Keratinocyte (primary cell): Measurements from ENCODE around the gene CBY2. TPM values are rescaled to one million over a fixed set of nuclear protein-coding genes. Genes with fewer than 3 reads are reported as not detected.

Source experiments
- DNase-seq: peaks from one replicate; pipeline ENCODE4 v3.0.0-alpha.2; 2011; ENCODE audit warnings: low read depth, missing footprints, low spot score
- FAIRE-seq: peaks from 2 replicates; lab custom pipeline; 2011; peaks lifted over from hg19 to GRCh38; lab: Jason Lieb, UNC
- H2AFZ ChIP-seq: 2 replicates; pipeline ENCODE4 v1.6.0; 2012; ENCODE audit warnings: low read length, control low read depth, inconsistent platforms; ENCODE audit not compliant: control insufficient read depth
- H3K27ac ChIP-seq: 2 replicates; pipeline ENCODE4 v1.5.1; 2011; ENCODE audit warnings: low read length; ENCODE audit not compliant: control insufficient read depth, insufficient read depth
- H3K27me3 ChIP-seq: 3 replicates; pipeline ENCODE4 v1.6.0; 2011; ENCODE audit warnings: low read length; ENCODE audit not compliant: control insufficient read depth, insufficient read depth; ENCODE audit errors: extremely low read depth
- H3K36me3 ChIP-seq, 2 experiments: 2 replicates in 1 of 2; 3 replicates in 1 of 2; pipeline ENCODE4 v1.5.1; 2011; ENCODE audit warnings: low read length in 2 of 2, mild to moderate bottlenecking in 1 of 2; ENCODE audit not compliant: control insufficient read depth in 2 of 2, insufficient read depth in 2 of 2; ENCODE audit errors: extremely low read depth in 1 of 2
- H3K4me1 ChIP-seq: 3 replicates; pipeline ENCODE4 v1.5.1; 2011; ENCODE audit warnings: low read length; ENCODE audit not compliant: control insufficient read depth, insufficient read depth; ENCODE audit errors: extremely low read depth
- H3K4me2 ChIP-seq: 3 replicates; pipeline ENCODE4 v1.6.0; 2011; ENCODE audit warnings: low read depth, low read length; ENCODE audit not compliant: control insufficient read depth, insufficient read depth; ENCODE audit errors: extremely low read depth
- H3K4me3 ChIP-seq, 3 experiments: fragments of 200-600 bp in 1 of 3; sonication (generic) in 1 of 3; 2 replicates in 2 of 3; 3 replicates in 1 of 3; pipeline ENCODE4 v1.5.1; 2011 to 2016; ENCODE audit warnings: low read length in 3 of 3, mild to moderate bottlenecking in 3 of 3, control low read depth in 2 of 3, inconsistent platforms in 1 of 3, low read depth in 1 of 3, mixed read lengths in 1 of 3, mixed run types in 1 of 3, moderate library complexity in 1 of 3; ENCODE audit not compliant: control insufficient read depth in 2 of 3, insufficient read depth in 2 of 3; ENCODE audit errors: extremely low read depth in 1 of 3
- H3K79me2 ChIP-seq: 2 replicates; pipeline ENCODE4 v1.6.0; 2012; ENCODE audit warnings: low read length; ENCODE audit not compliant: control insufficient read depth, insufficient read depth
- H3K9ac ChIP-seq: 3 replicates; pipeline ENCODE4 v1.6.0; 2011; ENCODE audit warnings: low read length; ENCODE audit not compliant: control insufficient read depth, insufficient read depth; ENCODE audit errors: extremely low read depth
- H3K9me1 ChIP-seq: 3 replicates; pipeline ENCODE4 v1.6.0; 2011; ENCODE audit warnings: low read length; ENCODE audit not compliant: control insufficient read depth, insufficient read depth; ENCODE audit errors: extremely low read depth
- H3K9me3 ChIP-seq: 2 replicates; pipeline ENCODE4 v1.5.1; 2012; ENCODE audit warnings: low read depth, low read length; ENCODE audit not compliant: control insufficient read depth
- H4K20me1 ChIP-seq: 3 replicates; pipeline ENCODE4 v1.6.0; 2011; ENCODE audit warnings: low read length; ENCODE audit not compliant: control insufficient read depth, insufficient read depth; ENCODE audit errors: extremely low read depth
- CTCF ChIP-seq, 3 experiments: IDR thresholded peaks in 1 of 3; conservative IDR thresholded peaks in 1 of 3; optimal IDR thresholded peaks in 1 of 3; 2 replicates in 2 of 3; 3 replicates in 1 of 3; pipeline versions ENCODE3 to v1.5.1; 2011; ENCODE audit warnings: low read length in 3 of 3, mild to moderate bottlenecking in 3 of 3, moderate library complexity in 2 of 3, control low read depth in 1 of 3, inconsistent platforms in 1 of 3; ENCODE audit not compliant: insufficient read depth in 2 of 3; ENCODE audit errors: extremely low read depth in 1 of 3
- EZH2 ChIP-seq: IDR thresholded peaks from one replicate; pipeline ENCODE4 v1.6.1; 2012; ENCODE audit warnings: inconsistent platforms, mild to moderate bottlenecking, low read length, moderate library complexity
- dilution Hi-C: fragments of 300-500 bp; cut with MboI; formaldehyde crosslinking; loops from one replicate; pipeline ENCODE4 v1.7.0; 2020; ENCODE audit warnings: low sequenced_read_pairs; ENCODE audit not compliant: extremely low pct_ligation_motif_present
- polyA plus RNA-seq, 5 experiments: library from polyadenylated mRNA; depleted of rRNA in 3 of 5; stranded (reverse) in 3 of 5; stranded (forward) in 1 of 5; unstranded in 1 of 5; fragments of >200 nt; gene quantifications; 1 replicate in 1 of 5; 2 replicates in 3 of 5; 3 replicates in 1 of 5; pipeline versions ENCODE4 v1.2.1 to v1.2.3, GENCODE V29; 2011 to 2012; ENCODE audit warnings: missing spikeins in 2 of 5, low read depth in 1 of 5, low replicate concordance in 1 of 5
- small RNA-seq, 3 experiments: library from RNA; depleted of rRNA; stranded (forward); fragments of <200 nt; gene quantifications; one replicate each; pipeline ENCODE3, GENCODE V24; 2012; ENCODE audit warnings: low read depth in 3 of 3, low replicate concordance in 1 of 3; ENCODE audit not compliant: insufficient read length in 3 of 3

Gene CBY2
- polyA plus RNA-seq, 1 donor (not counting 4 experiments of a cell fraction or from before 2014, with no cell fraction given) = not detected

GRCh38 chr13:45763419-45763818 is 61.3 kb downstream of the CBY2 start:
- H3K36me3 ChIP-seq = no peaks in the 10 kb centered on the region
- no peak overlapping the region for H2AFZ ChIP-seq
- no peak overlapping the region for H3K4me2 ChIP-seq
- no peaks in the 10 kb centered on the region for H3K9me1 ChIP-seq
- peaks cover 10% of the 10 kb centered on the region for H3K27me3 ChIP-seq
- no peak for TF ChIP-seq EZH2
- TF ChIP-seq CTCF (optimal IDR thresholded peaks at IDR 0.05 in 1 of 3, IDR thresholded peaks at IDR 0.05 in 1 of 3, conservative IDR thresholded peaks at IDR 0.05 in 1 of 3; ENCODE audit: extremely low read depth in 1 of 3, insufficient read depth in 2 of 3, low read length in 3 of 3) = no peak
- no peaks in the 10 kb centered on the region for H3K9me3 ChIP-seq
- H3K79me2 ChIP-seq = no peaks in the 10 kb centered on the region
- DNase-seq (no peak), FAIRE-seq (no peak)
- H3K4me3 ChIP-seq = no peak overlapping the region
- H3K9ac ChIP-seq = no peak overlapping the region
- no peaks in the 10 kb centered on the region for H4K20me1 ChIP-seq
- dilution Hi-C loops = no loop called here
- no peak overlapping the region for H3K27ac ChIP-seq
- no peaks in the 10 kb centered on the region for H3K4me1 ChIP-seq

Small RNAs within 50 kb of the gene (small RNA-seq; reads per million reads assigned to genes)
- 0 reads per million in 3 experiments for gene RF00017

Other genes starting within 250 kb of the CBY2 start
- 22.8 to 31.0 TPM (median 24.0 TPM) in 3 replicates for gene COG3, start 237.4 kb upstream of the CBY2 start, polyA plus RNA-seq
- not detected in 3 replicates for gene ERICH6B, start 86.6 kb upstream of the CBY2 start, polyA plus RNA-seq
- gene SIAH3, start 149.4 kb downstream of the CBY2 start, polyA plus RNA-seq = 0.12 to 0.19 TPM (median 0.17 TPM) in 3 replicates